IMR-90 (cell line): ENCODE data around the gene ACOX1. TPM values are rescaled to one million over a fixed set of nuclear protein-coding genes. Genes with fewer than 3 reads are reported as not detected.

ENCODE experiments used
- ATAC-seq: fragments of 200-7000 bp; cut with Tn5 transposase; 2 replicates; pipeline ENCODE4 v1.9.1; 2020; ENCODE audit warnings: low read depth, mild to moderate bottlenecking, moderate library complexity
- BruUV-seq: library from RNA; stranded (reverse); fragments of 400-500 nt; replicated peaks from 2 replicates; lab custom pipeline; 2021; lab: Mats Ljungman, UMichigan
- CTCF ChIA-PET: fragments of 300-600 bp; formaldehyde crosslinking; extraction: SDS; loops from one replicate; lab custom pipeline; 2021; ENCODE audit warnings: antibody characterized with exemption; lab: Yijun Ruan, JAX
- POLR2A ChIA-PET: fragments of 300-600 bp; sonication (Branson Sonifier 250); formaldehyde crosslinking; loops from one replicate; lab custom pipeline; 2022; ENCODE audit warnings: antibody characterized with exemption; ENCODE audit not compliant: unreplicated experiment; lab: Charles Lee
- DNase-seq: peaks from one replicate; pipeline ENCODE4 v3.0.0; 2013
- H2AFZ ChIP-seq: replicated peaks from 2 replicates; pipeline ENCODE3; 2013; ENCODE audit warnings: low read length, mild to moderate bottlenecking; ENCODE audit not compliant: poor library complexity
- H2AK5ac ChIP-seq: 2 replicates; pipeline ENCODE4 v1.6.1; 2013; ENCODE audit warnings: low read depth, low read length, inconsistent platforms
- H2AK9ac ChIP-seq: replicated peaks from 2 replicates; pipeline ENCODE3; 2013; ENCODE audit warnings: mild to moderate bottlenecking, low read depth, low read length, moderate library complexity; ENCODE audit not compliant: poor library complexity
- H2BK120ac ChIP-seq: 2 replicates; pipeline ENCODE4 v1.6.1; 2013; ENCODE audit warnings: low read depth, low read length, inconsistent platforms
- H2BK15ac ChIP-seq: 3 replicates; pipeline ENCODE4 v1.6.1; 2013; ENCODE audit warnings: low read depth, low read length, inconsistent platforms
- H2BK20ac ChIP-seq: 2 replicates; pipeline ENCODE4 v1.6.1; 2013; ENCODE audit warnings: low read depth, mild to moderate bottlenecking, inconsistent platforms, low read length, moderate library complexity
- H2BK5ac ChIP-seq: 2 replicates; pipeline ENCODE4 v1.6.1; 2013; ENCODE audit warnings: mild to moderate bottlenecking, low read depth, low read length, inconsistent platforms; ENCODE audit not compliant: poor library complexity, severe bottlenecking
- H3K14ac ChIP-seq: replicated peaks from 2 replicates; pipeline ENCODE4 v1.6.1; 2013; ENCODE audit warnings: low read depth, low read length, inconsistent platforms
- H3K18ac ChIP-seq: 2 replicates; pipeline ENCODE4 v1.6.1; 2013; ENCODE audit warnings: low read depth, low read length, control low read depth
- H3K23ac ChIP-seq: 2 replicates; pipeline ENCODE4 v1.6.1; 2013; ENCODE audit warnings: low read depth, low read length, inconsistent platforms
- H3K27ac ChIP-seq: 2 replicates; pipeline ENCODE4 v1.5.1; 2013; ENCODE audit warnings: mild to moderate bottlenecking, control low read depth, low read length; ENCODE audit not compliant: insufficient read depth
- H3K27me3 ChIP-seq: 2 replicates; pipeline ENCODE4 v1.6.1; 2013; ENCODE audit warnings: low read length; ENCODE audit not compliant: control insufficient read depth, insufficient read depth
- H3K36me3 ChIP-seq: 2 replicates; pipeline ENCODE4 v1.6.1; 2013; ENCODE audit warnings: low read length, mixed read lengths; ENCODE audit not compliant: control insufficient read depth, insufficient read depth
- H3K4ac ChIP-seq: 2 replicates; pipeline ENCODE4 v1.6.1; 2013; ENCODE audit warnings: low read depth, low read length, inconsistent platforms
- H3K4me1 ChIP-seq: 2 replicates; pipeline ENCODE4 v1.6.1; 2013; ENCODE audit warnings: low read length, mixed read lengths; ENCODE audit not compliant: control insufficient read depth, insufficient read depth
- H3K4me2 ChIP-seq: 2 replicates; pipeline ENCODE4 v1.6.1; 2013; ENCODE audit warnings: low read depth, mild to moderate bottlenecking, control low read depth, low read length, moderate library complexity
- H3K4me3 ChIP-seq: 2 replicates; pipeline ENCODE4 v1.5.1; 2013; ENCODE audit warnings: low read depth, mild to moderate bottlenecking, control low read depth, low read length, moderate library complexity; ENCODE audit not compliant: insufficient read depth
- H3K56ac ChIP-seq: 2 replicates; pipeline ENCODE4 v1.6.1; 2013; ENCODE audit warnings: low read length, inconsistent platforms; ENCODE audit not compliant: insufficient read depth; ENCODE audit errors: extremely low read depth
- H3K79me1 ChIP-seq, 2 experiments: 2 replicates each; pipeline ENCODE4 v1.6.1; 2013; ENCODE audit warnings: low read length in 2 of 2, inconsistent platforms in 1 of 2, low read depth in 1 of 2
- H3K9ac ChIP-seq: 2 replicates; pipeline ENCODE4 v1.6.1; 2013; ENCODE audit warnings: low read depth, low read length, control low read depth
- H3K9me1 ChIP-seq: 2 replicates; pipeline ENCODE4 v1.6.1; 2013; ENCODE audit warnings: low read length, inconsistent platforms; ENCODE audit not compliant: insufficient read depth
- H3K9me3 ChIP-seq: 2 replicates; pipeline ENCODE4 v1.6.1; 2013; ENCODE audit warnings: low read length; ENCODE audit not compliant: control insufficient read depth, insufficient read depth
- H4K20me1 ChIP-seq: 2 replicates; pipeline ENCODE4 v1.6.1; 2013; ENCODE audit warnings: low read length, inconsistent platforms; ENCODE audit not compliant: insufficient read depth
- H4K5ac ChIP-seq: 2 replicates; pipeline ENCODE4 v1.6.1; 2013; ENCODE audit warnings: mild to moderate bottlenecking, low read depth, low read length, control low read depth
- H4K8ac ChIP-seq, 2 experiments: 2 replicates each; pipeline ENCODE4 v1.6.1; 2013; ENCODE audit warnings: low read depth in 2 of 2, low read length in 2 of 2, control low read depth in 1 of 2, inconsistent platforms in 1 of 2
- H4K91ac ChIP-seq: 2 replicates; pipeline ENCODE4 v1.6.1; 2013; ENCODE audit warnings: low read depth, low read length, inconsistent platforms; ENCODE audit not compliant: insufficient read depth
- CHD1 ChIP-seq: IDR thresholded peaks from 2 replicates; pipeline ENCODE4 v1.6.1; 2012; ENCODE audit warnings: low read depth, low read length, improper control_type of control experiment
- CTCF ChIP-seq: conservative IDR thresholded peaks from 2 replicates; pipeline ENCODE4 v1.5.1; 2012; ENCODE audit warnings: mild to moderate bottlenecking, low read depth, low read length, improper control_type of control experiment
- ELK1 ChIP-seq: fragments of 150-350 bp; IDR thresholded peaks from 2 replicates; pipeline ENCODE4 v1.6.1; 2016; ENCODE audit warnings: low read depth, mild to moderate bottlenecking, low read length, moderate library complexity, borderline replicate concordance
- MAFK ChIP-seq: IDR thresholded peaks from 2 replicates; pipeline ENCODE4 v1.6.1; 2012; ENCODE audit warnings: low read depth, low read length, improper control_type of control experiment
- MAZ ChIP-seq: IDR thresholded peaks from 2 replicates; pipeline ENCODE4 v1.6.1; 2012; ENCODE audit warnings: low read depth, mild to moderate bottlenecking, low read length, improper control_type of control experiment, moderate library complexity, borderline replicate concordance
- MXI1 ChIP-seq: IDR thresholded peaks from 2 replicates; pipeline ENCODE4 v1.6.1; 2012; ENCODE audit warnings: low read depth, mild to moderate bottlenecking, low read length, moderate library complexity, borderline replicate concordance
- NFE2L2 ChIP-seq: fragments of 150-350 bp; IDR thresholded peaks from 2 replicates; pipeline ENCODE4 v1.6.1; 2016; ENCODE audit warnings: low read depth, mild to moderate bottlenecking, low read length
- POLR2A ChIP-seq: IDR thresholded peaks from 2 replicates; pipeline ENCODE4 v1.6.1; 2012; ENCODE audit warnings: mild to moderate bottlenecking, low read depth, low read length
- RAD21 ChIP-seq: IDR thresholded peaks from 2 replicates; pipeline ENCODE4 v1.6.1; 2012; ENCODE audit warnings: low read length, improper control_type of control experiment
- RFX5 ChIP-seq: IDR thresholded peaks from 2 replicates; pipeline ENCODE4 v1.8.0; 2012; ENCODE audit warnings: low read depth, mild to moderate bottlenecking, low read length, moderate library complexity
- SMC3 ChIP-seq: fragments of 150-350 bp; IDR thresholded peaks from 2 replicates; pipeline ENCODE4 v1.6.1; 2016; ENCODE audit warnings: low read depth, mild to moderate bottlenecking, antibody characterized with exemption, low read length, moderate library complexity
- WGBS, 2 experiments: methylation state at CpG; one replicate each; pipeline versions ENCODE4 v1.1.5 to v1.1.7; 2013; ENCODE audit warnings: missing lambda C conversion rate in 2 of 2; ENCODE audit not compliant: insufficient read length in 1 of 2; ENCODE audit errors: extremely low coverage in 2 of 2; 5-methylcytosine and 5-hydroxymethylcytosine counted together
- dilution Hi-C: fragments of 300-500 bp; cut with HindIII; formaldehyde crosslinking; loops from one replicate; pipeline ENCODE4 v1.14.3; 2018; ENCODE audit warnings: low sequenced_read_pairs; ENCODE audit not compliant: unreplicated experiment
- in situ Hi-C: fragments of 300-500 bp; cut with MboI; formaldehyde crosslinking; loops from 3 replicates; pipeline ENCODE4 v1.14.3; 2019; ENCODE audit warnings: low sequenced_read_pairs, inconsistent platforms, mixed read lengths
- intact Hi-C: fragments of 100-400 bp; cut with micrococcal nuclease; formaldehyde crosslinking; loops from 2 replicates; pipeline ENCODE4 v1.10.0; 2022
- polyA plus RNA-seq, 3 experiments: library from polyadenylated mRNA; depleted of rRNA; stranded (reverse); fragments of >200 nt; gene quantifications; 2 replicates each; pipeline ENCODE4 v1.2.3, GENCODE V29; 2012; ENCODE audit warnings: low replicate concordance in 1 of 3
- total RNA-seq: library from RNA; depleted of rRNA; stranded (reverse); fragments of >200 nt; gene quantifications from 2 replicates; pipeline ENCODE4 v1.2.3, GENCODE V29; 2012

Gene ACOX1
- total and polyA plus RNA-seq, 2 of the 4 experiments (the other 2 are of a cell fraction) = 16.1 to 94.8 TPM

- H3K36me3 ChIP-seq = peaks cover 5% of the 10 kb centered on the region
- no peaks in the 10 kb centered on the region for H4K20me1 ChIP-seq
- H3K23ac ChIP-seq = no peak overlapping the region
- no peak overlapping the region for H3K27ac ChIP-seq
- POLR2A ChIA-PET = no interaction called here
- H3K4me2 ChIP-seq = no peak overlapping the region
- dilution Hi-C loops (no loop called here), intact Hi-C loops (no loop called here), in situ Hi-C loops (no loop called here)
- 80% methylated on average over 1 of the region's 4 CpGs; no CpG with 5 or more reads in 1 of the 2 experiments for WGBS, 2 experiments
- H3K27me3 ChIP-seq = no peaks in the 10 kb centered on the region
- no peak overlapping the region for H3K18ac ChIP-seq
- no peak overlapping the region for H2BK20ac ChIP-seq
- no peak overlapping the region for H2BK120ac ChIP-seq
- no peak overlapping the region for H3K4ac ChIP-seq
- BruUV-seq = no TSS peak
- no peaks in the 10 kb centered on the region; the same call in 1 of the 2 replicates for H3K4me1 ChIP-seq
- no peak overlapping the region for H2BK15ac ChIP-seq
- no peak overlapping the region for H2AK5ac ChIP-seq
- no peak overlapping the region for H3K14ac ChIP-seq
- H3K4me3 ChIP-seq = no peak overlapping the region
- no peak overlapping the region; the same call in 1 of the 2 replicates for H3K56ac ChIP-seq
- H2AK9ac ChIP-seq = no peak overlapping the region
- ATAC-seq (no peak), DNase-seq (no peak)
- H3K9me3 ChIP-seq = no peaks in the 10 kb centered on the region
- no peak overlapping the region for H2BK5ac ChIP-seq
- no peak overlapping the region for H4K8ac ChIP-seq
- TF ChIP-seq RAD21 (no peak), ELK1 (no peak), MAZ (no peak), SMC3 (no peak), RFX5 (no peak), MAFK (no peak), MXI1 (no peak), CHD1 (no peak), NFE2L2 (no peak), POLR2A (no peak), CTCF (no peak)
- H3K79me1 ChIP-seq = no peaks in the 10 kb centered on the region
- CTCF ChIA-PET = no interaction called here
- no peak overlapping the region for H4K91ac ChIP-seq
- H3K9me1 ChIP-seq = 0 out of 2 replicates have a peak, but pooled peaks cover 5% of the 10 kb centered on the region
- H4K5ac ChIP-seq = no peak overlapping the region
- H3K9ac ChIP-seq = no peak overlapping the region
- H2AFZ ChIP-seq = no peak overlapping the region
These were observed 47.9 kb downstream of the ACOX1 start for GRCh38 chr17:75931062-75931461.
